Fibroblast of peridontal ligament (primary cell): ENCODE results near the gene MBTPS1.
"Not testable (repeated sequence)": the region's sequence is repeated elsewhere in the genome, so short reads cannot be mapped to it uniquely, and the experiment has no call there.

Experiments used
- DNase-seq: peaks from one replicate; pipeline ENCODE4 v3.0.0-alpha.2; 2010; ENCODE audit errors: extremely low read depth

The MBTPS1 gene

GRCh38 chr16:84137287-84137686 lies 20.5 kb upstream of the MBTPS1 start:
- DNase-seq = no peak

GRCh38 chr16:84136331-84137125 lies 19.8 kb upstream of the MBTPS1 start:
- no peak for DNase-seq

GRCh38 chr16:84132527-84133285 lies 16.0 kb upstream of the MBTPS1 start:
- peak; percentile 45 for DNase-seq

- DNase-seq = no peak
These were observed 14.4 kb upstream of the MBTPS1 start for GRCh38 chr16:84131117-84131516.

- no peak for DNase-seq
These were observed 7.7 kb upstream of the MBTPS1 start for GRCh38 chr16:84124257-84125073.

GRCh38 chr16:84121007-84121406 lies 4.3 kb upstream of the MBTPS1 start:
- DNase-seq = no peak

GRCh38 chr16:84120023-84120422 lies 3.3 kb upstream of the MBTPS1 start:
- no peak for DNase-seq

- DNase-seq = no peak
These were observed 2.6 kb upstream of the MBTPS1 start for GRCh38 chr16:84119368-84119767.

GRCh38 chr16:84118315-84118714 lies 1.6 kb upstream of the MBTPS1 start:
- not testable (repeated sequence) for DNase-seq

GRCh38 chr16:84117494-84117843 lies 727 bp upstream of the MBTPS1 start:
- no peak for DNase-seq

GRCh38 chr16:84115919-84116719 lies 623 bp downstream of the MBTPS1 start:
- DNase-seq = peak; percentile 37

GRCh38 chr16:84111949-84112348 lies 4.8 kb downstream of the MBTPS1 start:
- DNase-seq = not testable (repeated sequence)

GRCh38 chr16:84111525-84111924 lies 5.2 kb downstream of the MBTPS1 start:
- no peak for DNase-seq

GRCh38 chr16:84110527-84110926 lies 6.2 kb downstream of the MBTPS1 start:
- DNase-seq = no peak

- peak; percentile 25 for DNase-seq
These were observed 7.0 kb downstream of the MBTPS1 start for GRCh38 chr16:84109598-84110335.

- DNase-seq = no peak
These were observed 8.8 kb downstream of the MBTPS1 start for GRCh38 chr16:84107921-84108320.

- DNase-seq = no peak
These were observed 10.6 kb downstream of the MBTPS1 start for GRCh38 chr16:84105948-84106740.

GRCh38 chr16:84105301-84105815 lies 11.4 kb downstream of the MBTPS1 start:
- no peak for DNase-seq

GRCh38 chr16:84104231-84104630 lies 12.5 kb downstream of the MBTPS1 start:
- DNase-seq = no peak

- DNase-seq = peak; percentile 24
These were observed 13.1 kb downstream of the MBTPS1 start for GRCh38 chr16:84103678-84104077.
